OCI-LY3 (cell line): ENCODE data around the gene EMILIN3.

Experiments
- H2AFZ ChIP-seq: fragments of 200-600, 300-600 bp; shearing (Covaris generic); 2 replicates; pipeline ENCODE4 v1.6.0; 2014; ENCODE audit warnings: antibody characterized with exemption, low read depth, low read length
- H3K27ac ChIP-seq: fragments of 200-600, 300-600 bp; sonication (generic); 2 replicates; pipeline ENCODE4 v1.5.1; 2014; ENCODE audit warnings: mild to moderate bottlenecking, low read length, moderate library complexity, mixed read lengths
- H3K27me3 ChIP-seq: fragments of 200-600, 300-600 bp; sonication (generic); 2 replicates; pipeline ENCODE4 v1.6.1; 2014; ENCODE audit warnings: low read depth, low read length, mixed read lengths
- H3K36me3 ChIP-seq: fragments of 200-600, 300-600 bp; sonication (generic); replicated peaks from 2 replicates; pipeline ENCODE3; 2014; ENCODE audit warnings: low read depth, low read length, mixed read lengths
- H3K4me1 ChIP-seq: fragments of 300-600, 200-600 bp; sonication (generic); 2 replicates; pipeline ENCODE4 v1.6.1; 2014; ENCODE audit warnings: low read length, mixed read lengths
- H3K4me2 ChIP-seq: fragments of 200-600, 300-600 bp; sonication (generic); 2 replicates; pipeline ENCODE4 v1.6.1; 2014; ENCODE audit warnings: low read length, mixed read lengths
- H3K4me3 ChIP-seq: fragments of 300-600, 200-600 bp; sonication (generic); 2 replicates; pipeline ENCODE4 v1.5.1; 2014; ENCODE audit warnings: antibody characterized with exemption, mild to moderate bottlenecking, low read length, moderate library complexity
- H3K79me2 ChIP-seq: fragments of 300-600, 200-600 bp; shearing (Covaris generic); 2 replicates; pipeline ENCODE4 v1.6.1; 2014; ENCODE audit warnings: mild to moderate bottlenecking, low read length, mixed read lengths
- H3K9ac ChIP-seq: fragments of 300-600, 200-600 bp; shearing (Covaris generic); 2 replicates; pipeline ENCODE4 v1.6.0; 2014; ENCODE audit warnings: mild to moderate bottlenecking, low read length, moderate library complexity
- H3K9me3 ChIP-seq: fragments of 200-600, 300-600 bp; shearing (Covaris generic); 2 replicates; pipeline ENCODE4 v1.6.1; 2014; ENCODE audit warnings: low read length, mixed read lengths; ENCODE audit not compliant: insufficient read depth
- H4K20me1 ChIP-seq: fragments of 200-600, 300-600 bp; sonication (generic); 2 replicates; pipeline ENCODE4 v1.6.1; 2016; ENCODE audit warnings: low read length, mixed read lengths; ENCODE audit not compliant: insufficient read depth
- EZH2phosphoT487 ChIP-seq: fragments of 200-600 bp; shearing (Covaris generic); IDR thresholded peaks from 2 replicates; pipeline ENCODE4 v1.6.1; 2018; ENCODE audit warnings: antibody characterized with exemption, mixed run types, low read depth
- TF ChIP-seq, protein P1 (sequence below): fragments of 200-600, 300-600 bp; sonication (generic); IDR thresholded peaks from 2 replicates; pipeline ENCODE4 v1.5.1; 2014; ENCODE audit warnings: antibody characterized with exemption, low read length, low read depth

Gene EMILIN3

GRCh38 chr20:41356951-41357350, 9.7 kb downstream of the EMILIN3 start:
- Histone ChIP-seq H3K4me1 (no peaks in the 10 kb centered on the region), H2AFZ (no peak overlapping the region), H3K27me3 (peaks cover 5% of the 10 kb centered on the region; the same call in 1 of the 2 replicates), H3K79me2 (no peaks in the 10 kb centered on the region), H4K20me1 (no peaks in the 10 kb centered on the region), H3K4me3 (no peak overlapping the region), H3K27ac (no peak overlapping the region), H3K9ac (no peak overlapping the region), H3K36me3 (no peaks in the 10 kb centered on the region), H3K9me3 (no peaks in the 10 kb centered on the region), H3K4me2 (no peak overlapping the region)
- TF ChIP-seq, protein P1, sequence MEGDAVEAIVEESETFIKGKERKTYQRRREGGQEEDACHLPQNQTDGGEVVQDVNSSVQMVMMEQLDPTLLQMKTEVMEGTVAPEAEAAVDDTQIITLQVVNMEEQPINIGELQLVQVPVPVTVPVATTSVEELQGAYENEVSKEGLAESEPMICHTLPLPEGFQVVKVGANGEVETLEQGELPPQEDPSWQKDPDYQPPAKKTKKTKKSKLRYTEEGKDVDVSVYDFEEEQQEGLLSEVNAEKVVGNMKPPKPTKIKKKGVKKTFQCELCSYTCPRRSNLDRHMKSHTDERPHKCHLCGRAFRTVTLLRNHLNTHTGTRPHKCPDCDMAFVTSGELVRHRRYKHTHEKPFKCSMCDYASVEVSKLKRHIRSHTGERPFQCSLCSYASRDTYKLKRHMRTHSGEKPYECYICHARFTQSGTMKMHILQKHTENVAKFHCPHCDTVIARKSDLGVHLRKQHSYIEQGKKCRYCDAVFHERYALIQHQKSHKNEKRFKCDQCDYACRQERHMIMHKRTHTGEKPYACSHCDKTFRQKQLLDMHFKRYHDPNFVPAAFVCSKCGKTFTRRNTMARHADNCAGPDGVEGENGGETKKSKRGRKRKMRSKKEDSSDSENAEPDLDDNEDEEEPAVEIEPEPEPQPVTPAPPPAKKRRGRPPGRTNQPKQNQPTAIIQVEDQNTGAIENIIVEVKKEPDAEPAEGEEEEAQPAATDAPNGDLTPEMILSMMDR = no peak

DNA sequence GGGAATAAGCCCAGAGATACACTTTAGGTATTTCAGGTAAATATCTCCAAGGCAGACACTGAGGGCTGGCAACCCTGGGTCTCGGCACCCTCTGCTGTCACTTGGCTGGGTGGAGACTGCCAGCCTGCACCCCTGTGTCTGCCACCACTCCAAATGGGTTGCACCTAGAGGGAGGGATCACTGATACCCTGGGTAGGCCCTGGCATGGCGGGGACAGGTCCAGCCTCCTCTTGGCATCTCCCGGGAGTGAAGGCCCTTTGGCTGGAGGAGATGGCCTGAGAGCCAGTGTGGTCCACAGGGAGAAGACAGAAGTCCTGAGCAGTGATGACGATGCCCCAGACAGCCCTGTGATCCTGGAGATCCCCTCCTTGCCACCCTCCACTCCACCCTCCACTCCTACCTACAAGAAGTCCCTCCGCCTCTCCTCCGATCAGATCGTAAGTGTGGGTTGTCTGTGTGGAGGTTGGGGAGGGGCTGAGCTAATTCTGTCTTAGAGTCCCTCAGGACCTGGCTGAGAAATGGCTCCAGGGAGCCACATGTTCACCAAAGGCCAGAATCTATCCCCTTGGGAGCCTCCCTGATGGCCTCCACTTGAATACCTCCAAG, 10.9 kb downstream of the EMILIN3 start:
- Histone ChIP-seq H3K4me2 (no peak overlapping the region), H3K4me3 (no peak overlapping the region), H3K36me3 (no peaks in the 10 kb centered on the region), H4K20me1 (no peaks in the 10 kb centered on the region), H3K9ac (no peak overlapping the region), H3K4me1 (no peaks in the 10 kb centered on the region), H3K27ac (no peak overlapping the region), H3K9me3 (no peaks in the 10 kb centered on the region), H3K27me3 (peaks cover 5% of the 10 kb centered on the region; the same call in 1 of the 2 replicates), H2AFZ (no peak overlapping the region), H3K79me2 (no peaks in the 10 kb centered on the region)
- TF ChIP-seq EZH2phosphoT487 = no peak
- TF ChIP-seq, protein P1 = no peak

- Histone ChIP-seq H3K4me1 (no peaks in the 10 kb centered on the region), H3K27ac (no peak overlapping the region), H3K4me2 (no peak overlapping the region), H3K9me3 (no peaks in the 10 kb centered on the region), H3K79me2 (no peaks in the 10 kb centered on the region), H2AFZ (no peak overlapping the region), H3K36me3 (no peaks in the 10 kb centered on the region), H4K20me1 (no peaks in the 10 kb centered on the region), H3K27me3 (peaks cover 5% of the 10 kb centered on the region; the same call in 1 of the 2 replicates), H3K4me3 (no peak overlapping the region), H3K9ac (no peak overlapping the region)
- TF ChIP-seq, protein P1 = no peak
- no peak for TF ChIP-seq EZH2phosphoT487
Observed at GRCh38 chr20:41355192-41355591, 11.4 kb downstream of the EMILIN3 start.

GRCh38 chr20:41353530-41353929, 13.1 kb downstream of the EMILIN3 start:
- Histone ChIP-seq H3K9ac (no peak overlapping the region), H3K27ac (no peak overlapping the region), H3K9me3 (no peaks in the 10 kb centered on the region), H3K4me2 (no peak overlapping the region), H3K4me1 (no peaks in the 10 kb centered on the region), H3K79me2 (no peaks in the 10 kb centered on the region), H3K4me3 (no peak overlapping the region), H4K20me1 (no peaks in the 10 kb centered on the region), H3K36me3 (no peaks in the 10 kb centered on the region), H3K27me3 (peaks cover 5% of the 10 kb centered on the region; the same call in 1 of the 2 replicates), H2AFZ (no peak overlapping the region)
- TF ChIP-seq, protein P1 = no peak
- TF ChIP-seq EZH2phosphoT487 = no peak
